A673 (cell line): ENCODE results near the gene GSE1. TPM values are rescaled to one million over a fixed set of nuclear protein-coding genes. Genes with fewer than 3 reads are reported as not detected.

ENCODE experiments used
- BruUV-seq: library from RNA; stranded (reverse); fragments of 400-500 nt; replicated peaks from 2 replicates; lab custom pipeline; 2021; lab: Mats Ljungman, UMichigan
- CTCF ChIA-PET: fragments of 300-600 bp; sonication (Branson Sonifier 250); formaldehyde crosslinking; loops from one replicate; lab custom pipeline; 2022; ENCODE audit warnings: antibody characterized with exemption; lab: Charles Lee
- POLR2A ChIA-PET: fragments of 300-600 bp; sonication (Branson Sonifier 250); formaldehyde crosslinking; loops from one replicate; lab custom pipeline; 2022; ENCODE audit warnings: antibody characterized with exemption; ENCODE audit not compliant: low non-redundant PET; lab: Charles Lee
- DNase-seq: peaks from one replicate; pipeline ENCODE4 v3.0.0-alpha.2; 2015; ENCODE audit warnings: low spot score
- H3K27ac ChIP-seq: fragments of 200-600 bp; sonication (generic); 2 replicates; pipeline ENCODE4 v1.5.1; 2016; ENCODE audit warnings: mixed run types, low read depth, mild to moderate bottlenecking, mixed read lengths, antibody characterized with exemption, low read length; ENCODE audit not compliant: poor library complexity, severe bottlenecking
- H3K27me3 ChIP-seq: fragments of 200-600 bp; sonication (generic); replicated peaks from 2 replicates; pipeline ENCODE4 v1.6.1; 2017; ENCODE audit warnings: mixed run types, low read depth, mild to moderate bottlenecking, mixed read lengths, antibody characterized with exemption, low read length; ENCODE audit not compliant: insufficient read depth, poor library complexity
- H3K36me3 ChIP-seq: fragments of 200-600 bp; sonication (generic); 2 replicates; pipeline ENCODE4 v1.6.1; 2016; ENCODE audit warnings: mixed run types, mild to moderate bottlenecking, mixed read lengths, antibody characterized with exemption, low read length; ENCODE audit not compliant: insufficient read depth, poor library complexity, severe bottlenecking
- H3K4me1 ChIP-seq: fragments of 200-600 bp; sonication (generic); 2 replicates; pipeline ENCODE4 v1.6.1; 2017; ENCODE audit warnings: mixed run types, mild to moderate bottlenecking, mixed read lengths, antibody characterized with exemption, low read length; ENCODE audit not compliant: insufficient read depth, poor library complexity, severe bottlenecking
- H3K4me3 ChIP-seq: fragments of 200-600 bp; sonication (generic); 2 replicates; pipeline ENCODE4 v1.5.1; 2016; ENCODE audit warnings: low read depth, mixed run types, mild to moderate bottlenecking, mixed read lengths, low read length; ENCODE audit not compliant: poor library complexity, severe bottlenecking
- H3K9me3 ChIP-seq: fragments of 200-600 bp; sonication (generic); 2 replicates; pipeline ENCODE4 v1.6.1; 2016; ENCODE audit warnings: mixed run types, low read depth, mild to moderate bottlenecking, mixed read lengths, antibody characterized with exemption, low read length; ENCODE audit not compliant: poor library complexity, severe bottlenecking
- EZH2 ChIP-seq: fragments of 200-600 bp; sonication (generic); IDR thresholded peaks from 2 replicates; pipeline ENCODE4 v1.6.1; 2017; ENCODE audit warnings: borderline replicate concordance, low read depth, mild to moderate bottlenecking, mixed read lengths, antibody characterized with exemption, low read length; ENCODE audit not compliant: poor library complexity, severe bottlenecking
- intact Hi-C: fragments of 100-400 bp; cut with micrococcal nuclease; formaldehyde crosslinking; loops from one replicate; pipeline ENCODE4 v1.10.0; 2022; ENCODE audit not compliant: unreplicated experiment
- total RNA-seq: library from RNA; stranded (reverse); gene quantifications from 2 replicates; pipeline ENCODE4 v1.2.3, GENCODE V29; 2021
- TF ChIP-seq, protein P1 (sequence below): fragments of 300-800, 200-600 bp; sonication (generic); conservative IDR thresholded peaks from 2 replicates; pipeline ENCODE4 v1.5.1; 2017; ENCODE audit warnings: low read depth, mild to moderate bottlenecking, antibody characterized with exemption, low read length, moderate library complexity, mixed read lengths

Gene GSE1
- total RNA-seq, 1 experiment from 2014 or later = 64.2 TPM

DNA sequence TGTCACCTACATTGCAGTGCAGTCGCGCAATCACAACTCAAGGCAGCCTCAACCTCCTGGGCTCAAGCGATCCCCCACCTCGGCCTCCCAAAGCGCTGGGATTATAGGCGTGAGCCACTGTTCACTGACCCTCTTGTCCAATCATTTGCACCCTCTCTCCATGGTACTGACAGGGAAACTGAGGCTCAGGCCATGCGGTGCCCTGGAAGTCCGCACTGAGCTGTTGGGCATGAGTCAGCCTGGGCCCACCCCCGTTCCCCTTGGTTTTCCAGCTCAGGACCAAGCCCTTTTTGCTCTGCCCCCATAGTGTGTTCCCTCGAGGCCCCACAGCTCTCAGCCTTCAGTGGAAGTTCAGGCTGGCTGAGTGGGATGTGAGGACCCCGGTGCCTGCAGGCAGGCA is 10.1 kb downstream of the GSE1 start:
- H3K4me1 ChIP-seq = peaks cover 48% of the 10 kb centered on the region
- no peaks in the 10 kb centered on the region for H3K9me3 ChIP-seq
- no peak for DNase-seq
- no peak overlapping the region for H3K4me3 ChIP-seq
- TF ChIP-seq, protein P1, sequence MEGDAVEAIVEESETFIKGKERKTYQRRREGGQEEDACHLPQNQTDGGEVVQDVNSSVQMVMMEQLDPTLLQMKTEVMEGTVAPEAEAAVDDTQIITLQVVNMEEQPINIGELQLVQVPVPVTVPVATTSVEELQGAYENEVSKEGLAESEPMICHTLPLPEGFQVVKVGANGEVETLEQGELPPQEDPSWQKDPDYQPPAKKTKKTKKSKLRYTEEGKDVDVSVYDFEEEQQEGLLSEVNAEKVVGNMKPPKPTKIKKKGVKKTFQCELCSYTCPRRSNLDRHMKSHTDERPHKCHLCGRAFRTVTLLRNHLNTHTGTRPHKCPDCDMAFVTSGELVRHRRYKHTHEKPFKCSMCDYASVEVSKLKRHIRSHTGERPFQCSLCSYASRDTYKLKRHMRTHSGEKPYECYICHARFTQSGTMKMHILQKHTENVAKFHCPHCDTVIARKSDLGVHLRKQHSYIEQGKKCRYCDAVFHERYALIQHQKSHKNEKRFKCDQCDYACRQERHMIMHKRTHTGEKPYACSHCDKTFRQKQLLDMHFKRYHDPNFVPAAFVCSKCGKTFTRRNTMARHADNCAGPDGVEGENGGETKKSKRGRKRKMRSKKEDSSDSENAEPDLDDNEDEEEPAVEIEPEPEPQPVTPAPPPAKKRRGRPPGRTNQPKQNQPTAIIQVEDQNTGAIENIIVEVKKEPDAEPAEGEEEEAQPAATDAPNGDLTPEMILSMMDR = no peak
- ChIA-PET CTCF (interaction anchor here (0.5 kb wide), 1 partner anchor 63 kb away, joined by 5 read pairs; no protein-coding TSS in a partner anchor), POLR2A (no interaction called here)
- no peaks in the 10 kb centered on the region for H3K36me3 ChIP-seq
- intact Hi-C loops = loop anchor here (10.0 kb wide), 1 partner anchor 378 kb away; no protein-coding TSS in a partner anchor
- H3K27me3 ChIP-seq = no peaks in the 10 kb centered on the region
- H3K27ac ChIP-seq = no peak overlapping the region
- no TSS peak for BruUV-seq

DNA sequence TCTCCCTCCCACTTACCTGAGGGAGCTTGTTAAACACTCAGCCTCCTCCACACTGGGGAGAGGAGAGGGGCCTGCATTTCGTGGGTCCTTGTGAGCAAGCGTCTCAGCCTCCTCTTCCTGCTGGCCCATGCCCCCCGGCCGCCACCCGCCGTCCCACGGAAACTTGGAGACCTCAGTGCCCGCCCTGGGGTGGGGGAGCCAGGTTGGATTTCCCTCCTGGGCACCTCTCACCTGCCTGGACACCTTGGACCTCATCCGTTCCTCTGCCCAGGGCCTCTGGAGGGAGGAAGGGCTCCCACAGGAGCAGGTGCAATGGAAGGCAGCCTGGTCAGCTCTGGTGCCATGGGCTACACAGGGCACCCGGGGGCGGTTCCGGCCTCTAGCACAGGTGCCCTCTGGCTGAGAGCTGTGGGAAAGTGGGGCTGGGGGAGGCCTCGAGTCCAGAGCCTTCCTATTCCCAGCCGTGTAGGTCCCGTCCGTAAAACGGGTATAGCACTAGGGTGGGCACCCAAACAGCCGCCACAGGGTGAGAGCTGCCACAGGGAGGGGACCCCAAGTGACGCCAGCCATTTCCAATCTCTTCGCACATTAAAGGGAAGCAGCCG is 11.0 kb downstream of the GSE1 start:
- Histone ChIP-seq H3K27ac (no peak overlapping the region), H3K4me1 (peaks cover 42% of the 10 kb centered on the region), H3K4me3 (no peak overlapping the region), H3K36me3 (no peaks in the 10 kb centered on the region), H3K9me3 (peaks cover 4% of the 10 kb centered on the region), H3K27me3 (no peaks in the 10 kb centered on the region)
- no peak for DNase-seq
- CTCF ChIA-PET = no interaction called here
- POLR2A ChIA-PET = no interaction called here
- intact Hi-C loops = loop anchor here (10.0 kb wide), 1 partner anchor 379 kb away; no protein-coding TSS in a partner anchor
- BruUV-seq = no TSS peak
- TF ChIP-seq, protein P1 = no peak
- no peak for TF ChIP-seq EZH2

DNA sequence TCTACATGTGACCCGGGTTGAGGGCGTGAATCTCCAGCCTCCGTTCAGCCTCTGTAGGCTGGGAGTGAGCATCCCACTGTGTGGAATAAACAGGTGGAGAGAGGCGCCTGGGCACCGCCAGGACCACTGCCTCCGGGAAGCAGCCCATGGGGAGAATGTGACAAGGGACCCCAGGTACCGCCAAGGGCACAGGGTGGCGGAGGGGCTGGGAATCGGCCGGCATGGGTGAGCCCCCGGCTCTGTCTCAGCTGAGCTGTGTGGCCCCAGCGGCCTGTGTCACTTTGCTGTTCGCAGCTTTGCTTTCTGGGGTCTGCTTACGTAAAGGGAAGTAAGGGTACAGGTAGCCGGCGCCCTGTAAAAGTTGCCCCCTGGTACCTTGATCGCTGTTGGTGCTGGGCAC is 11.5 kb downstream of the GSE1 start:
- intact Hi-C loops = loop anchor here (10.0 kb wide), 1 partner anchor 380 kb away; no protein-coding TSS in a partner anchor
- Histone ChIP-seq H3K4me1 (peaks cover 37% of the 10 kb centered on the region), H3K36me3 (no peaks in the 10 kb centered on the region), H3K27me3 (no peaks in the 10 kb centered on the region), H3K9me3 (peaks cover 9% of the 10 kb centered on the region), H3K4me3 (no peak overlapping the region), H3K27ac (no peak overlapping the region)
- no peak for TF ChIP-seq EZH2
- TF ChIP-seq, protein P1 = no peak
- DNase-seq = no peak
- POLR2A ChIA-PET = no interaction called here
- CTCF ChIA-PET = no interaction called here
- BruUV-seq = no TSS peak
